Measurements from ENCODE around the gene SRCAP.

DNA sequence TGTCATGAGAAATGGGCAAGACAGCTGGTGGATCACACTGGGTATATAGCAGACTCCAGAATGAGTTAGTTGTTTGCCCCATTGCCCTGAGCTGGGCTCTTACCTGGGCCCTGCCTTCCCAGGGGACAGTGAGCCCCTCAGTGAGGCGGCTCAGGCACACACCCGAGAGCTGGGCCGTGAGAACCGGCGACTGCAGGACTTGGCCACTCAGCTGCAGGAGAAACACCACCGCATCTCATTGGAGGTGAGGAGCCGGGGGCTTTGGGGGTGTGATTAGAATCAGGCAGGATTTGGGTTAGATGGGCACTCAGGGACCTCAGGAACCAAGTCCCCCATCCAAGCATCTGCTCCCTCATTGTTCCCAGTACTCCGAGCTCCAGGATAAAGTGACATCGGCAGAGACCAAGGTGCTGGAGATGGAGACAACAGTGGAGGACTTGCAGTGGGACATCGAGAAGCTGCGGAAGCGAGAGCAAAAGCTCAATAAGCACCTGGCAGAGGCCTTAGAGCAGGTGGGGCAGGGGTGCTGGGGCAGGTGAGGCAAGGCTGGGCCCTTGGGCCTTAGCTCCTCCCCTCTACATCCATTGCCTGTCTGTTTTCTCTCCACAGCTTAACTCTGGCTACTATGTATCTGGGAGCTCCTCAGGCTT lies 66.0 kb downstream of the SRCAP start:
- no peak for TF ChIP-seq POLR2A (IDR thresholded peaks at IDR 0.05)
- TF ChIP-seq, protein P1, sequence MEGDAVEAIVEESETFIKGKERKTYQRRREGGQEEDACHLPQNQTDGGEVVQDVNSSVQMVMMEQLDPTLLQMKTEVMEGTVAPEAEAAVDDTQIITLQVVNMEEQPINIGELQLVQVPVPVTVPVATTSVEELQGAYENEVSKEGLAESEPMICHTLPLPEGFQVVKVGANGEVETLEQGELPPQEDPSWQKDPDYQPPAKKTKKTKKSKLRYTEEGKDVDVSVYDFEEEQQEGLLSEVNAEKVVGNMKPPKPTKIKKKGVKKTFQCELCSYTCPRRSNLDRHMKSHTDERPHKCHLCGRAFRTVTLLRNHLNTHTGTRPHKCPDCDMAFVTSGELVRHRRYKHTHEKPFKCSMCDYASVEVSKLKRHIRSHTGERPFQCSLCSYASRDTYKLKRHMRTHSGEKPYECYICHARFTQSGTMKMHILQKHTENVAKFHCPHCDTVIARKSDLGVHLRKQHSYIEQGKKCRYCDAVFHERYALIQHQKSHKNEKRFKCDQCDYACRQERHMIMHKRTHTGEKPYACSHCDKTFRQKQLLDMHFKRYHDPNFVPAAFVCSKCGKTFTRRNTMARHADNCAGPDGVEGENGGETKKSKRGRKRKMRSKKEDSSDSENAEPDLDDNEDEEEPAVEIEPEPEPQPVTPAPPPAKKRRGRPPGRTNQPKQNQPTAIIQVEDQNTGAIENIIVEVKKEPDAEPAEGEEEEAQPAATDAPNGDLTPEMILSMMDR (IDR thresholded peaks at IDR 0.05) = no peak
